ENCODE measurements around the gene POLR2F.
A peak's percentile ranks its signal among the peaks of the same experiment; 100 is the strongest.

POLR2F gene

DNA sequence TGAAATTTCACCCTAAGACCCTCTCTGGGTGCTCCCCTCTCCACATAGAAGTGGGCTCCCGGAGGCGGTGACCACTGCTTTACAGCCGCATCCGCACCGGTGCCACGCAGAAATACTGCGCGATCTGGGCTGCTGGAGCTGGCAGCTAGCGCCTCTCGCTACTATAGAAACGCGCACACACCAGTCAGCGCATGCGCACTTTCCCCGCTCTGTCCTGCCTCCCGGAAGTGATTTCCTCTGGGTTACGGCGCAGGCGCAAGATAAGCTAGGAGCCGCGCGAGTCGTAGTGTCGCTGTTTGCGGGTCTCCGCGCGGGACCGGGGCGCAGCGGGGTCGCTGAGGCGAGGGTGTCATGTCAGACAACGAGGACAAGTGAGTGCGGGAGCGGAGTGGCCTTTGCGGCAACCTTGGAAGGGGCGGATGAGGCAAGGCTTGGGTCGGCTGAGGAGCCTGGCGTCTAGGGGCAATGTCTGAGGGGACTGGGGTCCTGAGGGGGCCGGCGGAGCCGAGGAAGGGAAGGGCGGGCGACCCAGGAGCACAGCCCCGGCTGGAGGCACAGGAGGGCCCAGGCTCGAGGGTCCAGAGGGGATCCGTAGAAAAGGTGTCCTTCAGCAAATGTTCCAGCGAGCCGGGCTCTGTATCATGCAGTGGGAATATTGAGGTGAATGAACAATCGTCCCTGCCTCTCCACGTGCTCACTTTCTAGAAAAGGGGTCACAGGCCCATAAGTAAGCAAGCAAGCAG, at the start of gene POLR2F, which contains the start of gene C22orf23:
Gene POLR2F (plus strand): TSS at position 263 of the 743 bp plus-strand sequence. CDS start 89 bp downstream, at position 352.
Gene C22orf23 (minus strand): TSS at position 165 of the 743 bp plus-strand sequence. CDS start 452 bp downstream, outside the sequence.
- peak; percentile 85 to 93 for DNase-seq (ENCODE audit: extremely low read depth in 1 of 2, low read depth in 1 of 2)

GRCh38 chr22:37904572-37905533, 48.6 kb upstream of the POLR2F start:
- DNase-seq (ENCODE audit: extremely low read depth in 1 of 2, low read depth in 1 of 2), result peak in 1 of 2 donors; percentile 25

- peak; percentile 21 to 36 for DNase-seq (ENCODE audit: extremely low read depth in 1 of 2, low read depth in 1 of 2)
These were observed 47.8 kb upstream of the POLR2F start, which contains the start of gene MICALL1 for GRCh38 chr22:37905534-37906363. MICALL1 (plus strand) TSS chr22:37906297; CDS start chr22:37906423, 126 bp downstream.

DNA sequence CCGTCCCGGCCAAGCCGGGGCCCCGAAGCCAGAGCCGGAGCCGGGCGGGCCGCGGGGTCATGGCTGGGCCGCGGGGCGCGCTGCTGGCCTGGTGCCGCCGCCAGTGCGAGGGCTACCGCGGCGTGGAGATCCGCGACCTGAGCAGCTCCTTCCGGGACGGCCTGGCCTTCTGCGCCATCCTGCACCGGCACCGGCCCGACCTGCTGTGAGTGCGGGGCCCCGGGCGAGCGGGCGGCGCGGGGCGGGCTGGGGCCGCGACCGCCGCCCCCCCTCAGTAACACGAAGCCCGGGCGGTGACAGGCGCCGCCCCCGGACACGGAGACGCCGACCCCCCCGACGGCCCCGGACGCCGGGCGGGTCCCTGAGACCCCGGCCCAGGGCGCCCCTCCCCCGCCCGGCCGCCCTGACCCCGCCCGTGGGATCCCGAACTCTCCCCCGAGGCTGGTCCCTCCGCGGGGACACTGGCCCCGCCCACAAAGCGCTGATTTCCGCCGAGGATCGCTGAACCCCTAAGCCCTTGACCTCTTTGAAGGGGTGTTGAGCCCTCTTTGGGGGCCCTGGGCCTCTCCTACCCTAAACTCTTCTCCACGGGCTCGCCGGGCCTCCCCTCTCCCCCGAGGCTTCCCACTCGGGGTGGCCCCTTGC, 47.0 kb upstream of the POLR2F start:
- no peak for DNase-seq (ENCODE audit: extremely low read depth in 1 of 2, low read depth in 1 of 2)

DNA sequence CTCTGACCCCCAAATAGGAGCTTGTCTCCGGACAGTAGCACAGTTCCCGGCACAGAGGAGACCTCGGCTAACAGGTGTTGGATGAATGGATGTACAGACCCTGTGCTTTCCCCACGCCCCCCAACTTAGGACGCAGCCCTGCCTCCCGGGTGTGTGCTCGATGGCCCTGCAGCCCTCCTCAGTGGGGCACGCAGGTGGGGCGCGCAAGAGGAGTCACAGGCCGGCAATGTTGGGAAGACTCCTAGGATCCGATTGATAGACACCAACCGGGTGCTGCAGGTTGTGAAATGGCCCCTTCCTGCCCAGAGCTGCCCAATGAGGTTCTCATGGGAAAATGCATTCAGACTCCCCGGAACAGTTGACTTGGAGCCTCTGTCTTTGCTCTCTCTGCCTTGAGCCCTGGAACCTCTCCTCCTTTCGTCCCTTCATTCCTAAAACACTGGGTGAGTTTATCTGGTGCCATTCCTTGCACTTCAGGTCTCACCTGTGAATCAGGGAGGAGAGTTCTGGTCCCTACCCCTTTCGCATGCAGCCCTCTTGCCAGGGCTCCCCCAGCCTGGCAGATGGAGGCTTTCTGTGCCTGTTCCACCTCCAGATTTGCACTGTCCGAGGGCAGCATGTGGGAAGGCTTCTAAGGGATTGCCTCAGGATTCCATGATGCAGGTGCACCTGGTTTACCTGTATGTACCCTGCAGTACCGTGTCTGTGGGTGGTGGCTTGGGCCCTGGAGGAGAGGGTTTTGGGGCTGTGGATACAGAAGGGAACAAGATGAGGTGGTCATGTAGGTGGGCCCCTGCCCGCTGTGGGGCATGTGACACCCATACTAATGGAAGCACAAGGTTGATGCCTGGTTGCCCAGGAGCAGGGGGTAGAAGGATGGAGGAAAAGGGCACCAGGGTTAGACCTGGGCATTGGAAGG, 46.2 kb upstream of the POLR2F start:
- DNase-seq (ENCODE audit: extremely low read depth in 1 of 2, low read depth in 1 of 2), result no peak

GRCh38 chr22:37909766-37910165, 43.7 kb upstream of the POLR2F start:
- DNase-seq (ENCODE audit: extremely low read depth in 1 of 2, low read depth in 1 of 2), result no peak

DNA sequence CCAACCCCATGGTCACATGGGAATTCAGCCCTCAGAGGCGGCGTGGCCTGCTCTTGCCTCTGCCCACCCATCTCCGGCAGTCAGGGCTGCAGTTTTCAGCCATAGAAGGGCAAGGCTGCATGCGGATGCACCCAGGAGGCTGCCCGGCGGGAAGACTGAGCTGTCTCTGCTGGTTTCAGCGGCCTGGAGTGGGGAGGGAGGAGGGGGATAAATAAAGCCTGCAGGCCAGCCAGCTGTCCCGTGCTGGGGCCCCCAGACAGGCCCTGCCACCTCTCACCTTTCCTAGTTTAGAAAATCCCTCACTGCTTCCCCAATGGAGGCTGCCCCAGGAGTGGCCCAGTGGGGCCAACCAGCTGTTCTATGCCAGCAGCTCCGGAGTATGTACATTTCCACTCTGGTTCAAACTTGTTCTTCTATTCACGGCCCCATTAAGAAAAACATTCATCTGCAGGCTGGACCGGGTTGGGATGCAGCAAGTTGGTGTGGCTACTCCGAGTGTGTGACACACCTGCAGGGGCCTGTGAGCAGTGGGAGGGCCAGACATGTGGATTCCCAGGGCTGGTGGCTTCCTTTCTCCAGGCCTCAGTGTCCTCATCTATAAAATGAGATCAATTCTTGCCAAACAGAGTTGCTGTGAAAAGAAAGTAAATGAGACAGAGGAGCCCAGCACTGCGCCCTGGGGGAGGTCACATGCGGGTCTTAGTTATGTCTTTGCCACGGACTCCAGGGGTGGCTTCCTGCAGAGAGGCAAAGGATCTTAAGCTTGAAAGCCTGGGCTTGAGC, 42.4 kb upstream of the POLR2F start:
- DNase-seq (ENCODE audit: extremely low read depth in 1 of 2, low read depth in 1 of 2), result no peak

GRCh38 chr22:37911697-37912096, 41.8 kb upstream of the POLR2F start:
- DNase-seq (ENCODE audit: extremely low read depth in 1 of 2, low read depth in 1 of 2), result no peak

GRCh38 chr22:37912171-37912570, 41.3 kb upstream of the POLR2F start:
- no peak for DNase-seq (ENCODE audit: extremely low read depth in 1 of 2, low read depth in 1 of 2)

DNA sequence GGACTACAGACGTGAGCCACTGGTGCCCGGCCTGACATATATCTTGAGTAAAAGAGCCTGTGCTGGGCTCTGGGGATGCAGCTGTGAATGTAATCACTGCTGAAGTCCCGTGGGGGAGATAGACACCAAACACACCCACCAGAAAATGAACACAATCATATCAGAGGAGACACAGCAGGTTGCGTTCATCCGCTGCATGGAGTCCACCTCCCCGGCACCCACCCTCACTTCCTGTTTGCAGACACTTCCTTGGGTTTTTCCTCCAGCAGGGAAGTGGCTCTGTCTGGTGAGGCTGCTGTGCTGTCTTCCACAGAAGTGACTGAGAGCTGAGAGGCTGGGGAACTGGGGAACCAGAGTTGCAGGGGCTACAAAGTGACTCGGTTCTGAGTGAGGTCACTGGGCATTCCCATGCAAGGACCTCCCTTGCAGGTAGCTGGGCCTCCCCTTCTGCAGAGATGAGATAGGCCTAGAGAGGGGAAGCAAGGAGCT, 40.2 kb upstream of the POLR2F start:
- no peak for DNase-seq (ENCODE audit: extremely low read depth in 1 of 2, low read depth in 1 of 2)

- DNase-seq (ENCODE audit: extremely low read depth in 1 of 2, low read depth in 1 of 2), result no peak
These were observed 37.2 kb upstream of the POLR2F start for GRCh38 chr22:37916311-37916710.

GRCh38 chr22:37917874-37918548, 35.5 kb upstream of the POLR2F start:
- DNase-seq (ENCODE audit: extremely low read depth in 1 of 2, low read depth in 1 of 2), result no peak

GRCh38 chr22:37918580-37919270, 34.8 kb upstream of the POLR2F start:
- no peak for DNase-seq (ENCODE audit: extremely low read depth in 1 of 2, low read depth in 1 of 2)

DNA sequence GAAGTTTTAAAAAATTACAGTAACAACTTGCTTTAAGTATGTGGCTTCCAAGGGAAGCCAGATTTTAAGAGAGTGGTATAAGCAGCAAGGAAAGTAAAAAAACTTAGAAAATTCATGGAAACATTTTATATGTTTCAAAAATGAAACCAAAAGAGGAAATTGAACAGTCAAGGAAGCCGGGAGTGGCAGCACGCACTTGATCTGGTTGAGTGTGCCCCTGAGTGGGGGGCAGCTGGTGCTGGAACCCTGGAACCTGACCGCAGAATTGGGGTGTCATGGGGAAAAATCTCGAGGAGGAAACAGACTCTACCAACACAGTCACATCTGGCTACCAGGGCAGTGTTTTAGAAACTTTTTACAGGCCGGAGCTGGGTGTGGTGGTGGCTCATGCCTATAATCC, 33.4 kb upstream of the POLR2F start:
- DNase-seq (ENCODE audit: extremely low read depth in 1 of 2, low read depth in 1 of 2), result no peak

DNA sequence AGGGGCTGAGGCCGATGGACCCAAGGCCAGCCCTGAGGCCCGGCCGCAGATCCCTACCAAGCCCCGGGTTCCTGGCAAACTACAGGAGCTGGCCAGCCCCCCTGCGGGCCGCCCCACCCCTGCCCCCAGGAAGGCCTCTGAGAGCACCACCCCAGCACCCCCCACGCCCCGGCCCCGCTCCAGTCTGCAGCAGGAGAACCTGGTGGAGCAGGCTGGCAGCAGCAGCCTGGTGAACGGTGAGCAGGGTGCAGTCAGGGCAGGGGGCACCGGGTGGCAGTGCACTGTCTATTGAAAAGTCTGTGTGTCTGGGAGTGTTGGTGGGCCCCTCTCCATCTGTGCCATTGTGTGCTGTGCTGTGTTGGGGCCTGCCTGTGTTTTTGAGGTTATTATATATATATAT, 31.3 kb upstream of the POLR2F start:
- DNase-seq (ENCODE audit: extremely low read depth in 1 of 2, low read depth in 1 of 2), result no peak

- DNase-seq (ENCODE audit: extremely low read depth in 1 of 2, low read depth in 1 of 2), result no peak
These were observed 29.6 kb upstream of the POLR2F start for GRCh38 chr22:37923927-37924326.
